RWPE1 (cell line): ENCODE measurements around the gene UBLCP1.

Experiments used
- CTCF ChIA-PET: fragments of 350-600 bp; sonication (Branson Sonifier 250); formaldehyde crosslinking; extraction: SDS; loops from one replicate; lab custom pipeline; 2021; lab: Yijun Ruan, JAX
- POLR2A ChIA-PET: fragments of 400-600 bp; formaldehyde crosslinking; extraction: SDS; loops from one replicate; lab custom pipeline; 2020; ENCODE audit warnings: antibody characterized with exemption; ENCODE audit not compliant: low non-redundant PET; lab: Yijun Ruan, JAX
- DNase-seq: peaks from one replicate; pipeline ENCODE4 v3.0.0; 2012; ENCODE audit warnings: low spot score
- H3K27ac ChIP-seq: fragments of 450-650 bp; 2 replicates; pipeline ENCODE4 v1.5.1; 2017
- CTCF ChIP-seq: fragments of 450-650 bp; conservative IDR thresholded peaks from 2 replicates; pipeline ENCODE4 v1.5.1; 2017; ENCODE audit warnings: low read depth, mild to moderate bottlenecking

UBLCP1 gene

GRCh38 chr5:159333545-159333925 lies 70.4 kb downstream of the UBLCP1 start:
- ChIA-PET CTCF (interaction anchor here (0.6 to 0.8 kb wide), 2 partner anchors 17 to 79 kb away, joined by 4 to 5 read pairs; no protein-coding TSS in a partner anchor), POLR2A (no interaction called here)
- DNase-seq = no peak
- H3K27ac ChIP-seq = no peak overlapping the region
- TF ChIP-seq CTCF = no peak
